Prostate gland (tissue), 2 donors: ENCODE measurements around the gene OR10J1. TPM values are rescaled to one million over a fixed set of nuclear protein-coding genes. Genes with fewer than 3 reads are reported as not detected.

Experiments used
- DNase-seq: peaks from one replicate; pipeline ENCODE4 v3.0.0-alpha.2; 2019; ENCODE audit warnings: low spot score
- H3K27ac ChIP-seq, 2 donors: fragments of 200-600 bp; sonication (generic); 2 replicates each; pipeline ENCODE4 v1.5.1; 2017 to 2019
- H3K27me3 ChIP-seq: fragments of 200-600 bp; sonication (generic); replicated peaks from 2 replicates; pipeline ENCODE4 v1.5.1; 2019; ENCODE audit not compliant: insufficient read depth
- H3K36me3 ChIP-seq, 2 donors: fragments of 200-600 bp; sonication (generic); 1 replicate in 1 of 2; 2 replicates in 1 of 2; pipeline versions ENCODE4 v1.5.1 to v1.8.1; 2017 to 2019
- H3K4me1 ChIP-seq: fragments of 200-600 bp; sonication (generic); replicated peaks from 2 replicates; pipeline ENCODE4 v1.5.1; 2019
- H3K4me3 ChIP-seq, 2 donors: fragments of 200-600 bp; sonication (generic); 2 replicates each; pipeline ENCODE4 v1.5.1; 2017 to 2019
- H3K9me3 ChIP-seq: fragments of 200-600 bp; sonication (generic); 2 replicates; pipeline ENCODE4 v1.5.1; 2017
- CTCF ChIP-seq, 4 experiments: fragments of 200-600 bp in 2 of 4; fragments of 450-650 bp in 2 of 4; sonication (generic) in 2 of 4; IDR thresholded peaks; 1 replicate in 3 of 4; 2 replicates in 1 of 4; pipeline ENCODE4 v1.5.1; 2016 to 2019; ENCODE audit warnings: antibody characterized with exemption in 4 of 4, mild to moderate bottlenecking in 2 of 4, moderate library complexity in 2 of 4
- POLR2A ChIP-seq: fragments of 450-650 bp; IDR thresholded peaks from one replicate; pipeline ENCODE4 v1.6.1; 2016; ENCODE audit warnings: antibody characterized with exemption, mild to moderate bottlenecking
- POLR2AphosphoS5 ChIP-seq: sonication (generic); formaldehyde crosslinking; IDR thresholded peaks from one replicate; pipeline ENCODE4 v1.6.1; 2017; ENCODE audit warnings: antibody characterized with exemption
- WGBS: methylation state at CpG from one replicate; pipeline ENCODE4 v1.1.5; 2018; 5-methylcytosine and 5-hydroxymethylcytosine counted together
- intact Hi-C: fragments of 100-400 bp; cut with DNase I; formaldehyde crosslinking; loops from one replicate; pipeline ENCODE4 v1.14.2; 2022
- total RNA-seq, 2 donors: library from RNA; depleted of rRNA; stranded (reverse); fragments of >200 nt; gene quantifications; one replicate each; pipeline ENCODE4 v1.1.0, GENCODE V29; 2016

OR10J1 gene
- total RNA-seq, 2 donors from 2014 or later: not detected

GRCh38 chr1:159459551-159459950 is 20.0 kb downstream of the OR10J1 start:
- TF ChIP-seq POLR2A (no peak), POLR2AphosphoS5 (no peak), CTCF (IDR thresholded peaks at IDR 0.05) (no peak)
- no peak for DNase-seq
- H3K4me3 ChIP-seq: no peak overlapping the region
- WGBS: 76% methylated on average over 2 of the region's 2 CpGs
- no peaks in the 10 kb centered on the region for H3K36me3 ChIP-seq
- H3K9me3 ChIP-seq: no peaks in the 10 kb centered on the region
- no peaks in the 10 kb centered on the region for H3K27me3 ChIP-seq
- intact Hi-C loops: no loop called here
- H3K4me1 ChIP-seq: no peaks in the 10 kb centered on the region
- H3K27ac ChIP-seq: no peak overlapping the region

GRCh38 chr1:159465191-159465603 is 25.7 kb downstream of the OR10J1 start:
- intact Hi-C loops: no loop called here
- 87% methylated on average over 3 of the region's 3 CpGs for WGBS
- Histone ChIP-seq H3K27ac (no peak overlapping the region), H3K36me3 (no peaks in the 10 kb centered on the region), H3K4me1 (no peaks in the 10 kb centered on the region), H3K9me3 (no peaks in the 10 kb centered on the region), H3K4me3 (no peak overlapping the region), H3K27me3 (no peaks in the 10 kb centered on the region)
- no peak for DNase-seq
- no peak for TF ChIP-seq POLR2A
- no peak for TF ChIP-seq CTCF (IDR thresholded peaks at IDR 0.05)
- TF ChIP-seq POLR2AphosphoS5: no peak

GRCh38 chr1:159468321-159468720 is 28.8 kb downstream of the OR10J1 start:
- Histone ChIP-seq H3K9me3 (no peaks in the 10 kb centered on the region), H3K4me3 (no peak overlapping the region), H3K27me3 (no peaks in the 10 kb centered on the region), H3K27ac (no peak overlapping the region), H3K36me3 (no peaks in the 10 kb centered on the region), H3K4me1 (no peaks in the 10 kb centered on the region)
- DNase-seq: no peak
- intact Hi-C loops: no loop called here
- TF ChIP-seq CTCF (IDR thresholded peaks at IDR 0.05) (no peak), POLR2AphosphoS5 (no peak), POLR2A (no peak)
- 84% methylated on average over 2 of the region's 2 CpGs for WGBS

- no peak overlapping the region for H3K27ac ChIP-seq
- no peaks in the 10 kb centered on the region for H3K27me3 ChIP-seq
- H3K36me3 ChIP-seq: no peaks in the 10 kb centered on the region
- DNase-seq: no peak
- H3K9me3 ChIP-seq: no peaks in the 10 kb centered on the region
- H3K4me1 ChIP-seq: no peaks in the 10 kb centered on the region
- 77% methylated on average over 4 of the region's 4 CpGs for WGBS
- no peak for TF ChIP-seq CTCF (IDR thresholded peaks at IDR 0.05)
- no peak for TF ChIP-seq POLR2A
- no peak overlapping the region for H3K4me3 ChIP-seq
- intact Hi-C loops: no loop called here
Measured at GRCh38 chr1:159469921-159470533, 30.5 kb downstream of the OR10J1 start.

- Histone ChIP-seq H3K27me3 (no peaks in the 10 kb centered on the region), H3K4me3 (no peak overlapping the region), H3K36me3 (no peaks in the 10 kb centered on the region), H3K27ac (no peak overlapping the region), H3K4me1 (no peaks in the 10 kb centered on the region), H3K9me3 (no peaks in the 10 kb centered on the region)
- TF ChIP-seq POLR2A: no peak
- no peak for TF ChIP-seq CTCF (IDR thresholded peaks at IDR 0.05)
- WGBS: 71% methylated on average over 1 of the region's 1 CpG
- no peak for DNase-seq
- intact Hi-C loops: no loop called here
Measured at GRCh38 chr1:159473335-159473734, 33.8 kb downstream of the OR10J1 start.
